HuH-7 (cell line): Measurements from ENCODE around the gene IP6K1.

Experiments
- DNase-seq: peaks from one replicate; pipeline ENCODE4 v3.0.0; 2011; ENCODE audit warnings: low spot score

IP6K1 gene

DNA sequence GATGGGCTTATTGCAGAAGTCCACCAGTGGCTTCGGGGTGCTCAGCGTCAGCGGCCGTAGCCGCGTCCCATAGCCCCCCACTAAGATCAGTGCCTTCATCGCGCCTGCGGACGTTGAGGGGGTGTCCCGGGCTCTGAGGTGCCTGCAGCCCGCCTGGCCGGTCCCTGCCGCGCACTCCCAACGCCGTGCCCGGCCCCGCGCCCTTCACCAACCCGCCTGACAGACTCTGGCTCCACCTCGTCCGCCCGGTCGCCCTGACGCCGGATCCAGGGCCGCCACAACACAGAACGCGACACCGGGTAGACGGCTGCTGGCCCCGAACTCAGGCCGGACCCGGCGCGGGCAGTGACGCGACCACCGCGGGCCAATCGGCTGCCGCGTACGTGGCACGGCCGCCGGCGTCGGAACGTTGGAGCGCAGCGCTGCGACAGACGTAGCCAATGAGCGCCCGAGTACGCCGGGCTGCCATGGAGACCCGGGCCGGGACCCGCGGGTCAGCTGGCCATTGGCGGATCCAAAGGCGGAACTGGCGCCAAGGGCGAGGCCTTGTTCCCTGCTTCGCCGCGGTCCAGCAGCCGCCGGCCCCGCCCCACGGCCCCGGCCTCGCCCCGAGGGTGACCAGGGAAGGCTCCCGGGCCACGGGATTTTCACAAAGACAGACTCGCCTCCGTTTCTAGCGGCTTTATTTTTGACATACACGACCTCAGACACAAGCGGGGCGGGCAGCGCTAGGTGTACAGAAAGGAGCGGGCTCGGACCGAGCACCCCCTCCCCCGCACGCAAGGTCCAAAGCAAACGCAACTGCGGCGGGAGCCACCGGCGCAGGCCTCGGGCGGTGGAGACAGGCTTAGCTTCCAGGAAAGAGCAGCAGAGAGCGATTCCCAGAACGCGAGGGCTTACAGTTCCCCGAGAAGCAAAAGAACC, 62.5 kb downstream of the IP6K1 start, which contains the start of gene GMPPB:
TSS of gene GMPPB (minus strand) at position 324 of the 924 bp plus-strand sequence. CDS start at position 99, 225 bp downstream.
- peak; percentile 98 for DNase-seq

DNA sequence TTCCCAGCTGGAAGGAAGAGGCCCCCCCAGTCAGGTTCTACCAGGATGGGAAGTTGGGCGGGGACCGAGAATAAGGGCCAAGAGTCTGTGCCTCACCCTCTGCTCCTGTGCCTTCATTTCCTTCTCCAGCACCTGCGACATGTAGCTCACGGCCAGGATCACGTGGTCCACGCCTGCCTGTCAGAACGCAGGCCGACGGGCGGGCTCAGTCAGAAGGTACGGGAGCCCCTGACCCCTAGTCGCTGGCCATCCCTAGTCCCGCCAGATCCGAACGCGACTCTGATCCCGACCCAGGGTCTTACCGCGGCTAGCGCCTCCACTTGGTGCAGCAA, 63.1 kb downstream of the IP6K1 start:
- peak; percentile 57 for DNase-seq

DNA sequence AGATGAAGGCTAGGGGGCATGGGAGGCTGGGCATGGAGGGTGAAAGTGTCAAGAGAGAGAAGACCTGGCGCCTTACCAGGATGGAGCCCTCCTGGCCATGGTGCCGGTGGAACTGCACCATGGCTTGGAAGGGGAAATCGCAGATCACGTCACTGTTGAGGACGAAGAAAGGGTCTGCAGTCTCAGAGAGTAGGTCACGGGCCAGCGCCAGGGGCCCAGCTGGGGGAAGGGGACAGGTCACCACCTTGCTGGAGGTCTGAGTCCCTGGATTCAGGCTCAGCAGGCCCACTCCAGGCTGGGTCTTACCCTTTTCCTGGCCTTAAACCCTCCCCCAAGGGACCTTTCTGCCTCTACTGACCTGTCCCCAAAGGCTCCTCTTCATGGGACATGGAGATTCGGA, 63.4 kb downstream of the IP6K1 start:
- DNase-seq = no peak

DNA sequence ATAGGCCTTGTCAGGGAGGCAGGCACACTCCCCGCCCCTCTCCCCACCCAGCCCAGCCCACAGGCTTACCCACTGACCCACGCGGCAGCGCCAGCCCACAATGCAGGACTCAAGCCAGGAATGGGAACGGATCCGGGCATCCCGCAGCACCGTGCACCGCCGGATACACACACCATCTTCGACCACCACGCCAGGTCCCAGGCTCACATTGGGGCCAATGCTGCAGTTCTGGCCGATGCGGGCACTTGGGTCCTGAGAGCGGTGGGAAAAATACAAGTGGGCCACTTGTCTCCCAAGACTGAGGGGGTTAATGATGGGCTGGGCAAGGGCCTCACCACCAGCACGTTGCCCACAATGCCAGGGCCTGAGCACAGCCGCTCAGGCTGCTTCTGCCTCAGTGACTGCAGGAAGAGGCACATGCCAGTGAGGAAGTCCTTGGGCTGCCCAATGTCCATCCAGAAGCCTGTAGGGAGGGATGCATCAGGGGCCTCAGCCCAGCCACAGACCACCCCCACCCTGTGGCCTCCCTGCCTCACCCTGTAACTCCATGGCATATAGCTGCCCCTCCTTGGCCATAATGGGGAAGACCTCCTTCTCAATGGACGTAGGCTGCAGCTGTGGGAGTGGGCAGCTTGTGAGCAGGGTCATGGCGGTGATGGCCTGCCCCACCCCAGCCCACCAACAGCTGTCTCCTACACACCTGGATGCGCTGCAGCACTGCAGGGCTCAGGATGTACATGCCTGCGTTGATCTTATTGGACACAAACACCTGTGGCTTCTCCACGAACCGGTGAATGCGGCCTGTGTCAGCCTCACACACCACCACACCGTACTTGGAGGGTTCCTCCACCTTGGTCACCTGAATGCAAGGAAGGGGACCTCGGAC, 64.2 kb downstream of the IP6K1 start:
- DNase-seq = no peak

GRCh38 chr3:49721596-49721895, 64.8 kb downstream of the IP6K1 start:
- DNase-seq = no peak

GRCh38 chr3:49720855-49721595, 65.3 kb downstream of the IP6K1 start:
- DNase-seq = no peak

DNA sequence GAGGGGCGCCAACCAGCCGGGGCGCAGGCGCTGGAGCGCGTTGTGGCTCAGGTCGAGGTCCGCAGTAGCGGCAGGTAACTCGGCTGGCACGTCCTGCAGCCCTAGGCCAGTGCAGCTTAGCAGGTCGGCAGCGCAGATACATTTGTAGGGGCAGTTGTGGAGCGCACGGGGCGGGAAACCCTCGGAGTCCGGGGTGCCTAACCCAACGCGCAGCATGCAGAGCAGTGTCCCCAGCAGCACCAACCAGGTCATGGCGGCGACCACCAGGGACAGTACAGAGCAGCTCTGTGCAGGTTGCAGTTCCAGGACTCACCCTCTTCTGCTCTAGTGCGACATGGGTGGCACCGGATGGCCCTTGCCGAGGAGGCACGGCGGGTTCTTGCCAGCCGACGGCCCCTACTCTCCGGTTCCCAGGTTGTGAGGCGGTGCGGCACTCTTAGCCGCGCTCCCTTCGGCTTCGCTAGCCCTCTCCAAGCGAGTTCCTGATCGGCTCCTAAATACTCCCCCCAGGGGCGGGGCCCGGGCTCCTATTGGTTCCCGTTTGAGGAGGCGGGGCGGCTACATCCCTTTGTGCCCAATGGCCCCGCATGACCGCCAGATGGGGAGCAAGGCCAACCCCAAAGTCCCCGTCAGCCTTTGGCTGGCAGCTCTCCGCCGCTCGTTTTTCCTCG, 67.0 kb downstream of the IP6K1 start, which contains the start of gene AMIGO3:
TSS of gene AMIGO3 (minus strand) at position 471 of the 671 bp plus-strand sequence. CDS start at position 252, 219 bp downstream.
- DNase-seq = no peak

DNA sequence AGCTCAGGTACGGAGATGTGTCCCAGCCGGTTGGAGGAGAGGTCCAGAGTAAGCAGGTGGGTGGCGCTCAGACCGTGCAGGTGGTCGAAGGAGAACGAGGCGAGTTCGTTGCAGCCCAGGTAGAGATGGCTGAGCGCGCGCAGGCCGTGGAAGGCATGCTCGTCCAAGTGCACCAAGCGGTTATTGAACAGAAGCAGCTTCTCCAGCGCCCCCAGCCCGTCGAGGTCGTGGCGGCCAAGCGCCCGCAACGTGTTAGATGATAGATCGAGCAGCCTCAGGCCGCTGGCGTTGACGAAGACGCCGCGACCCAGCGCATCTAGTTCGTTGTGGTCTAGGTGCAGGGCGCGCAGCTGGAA, 67.5 kb downstream of the IP6K1 start:
- no peak for DNase-seq

DNA sequence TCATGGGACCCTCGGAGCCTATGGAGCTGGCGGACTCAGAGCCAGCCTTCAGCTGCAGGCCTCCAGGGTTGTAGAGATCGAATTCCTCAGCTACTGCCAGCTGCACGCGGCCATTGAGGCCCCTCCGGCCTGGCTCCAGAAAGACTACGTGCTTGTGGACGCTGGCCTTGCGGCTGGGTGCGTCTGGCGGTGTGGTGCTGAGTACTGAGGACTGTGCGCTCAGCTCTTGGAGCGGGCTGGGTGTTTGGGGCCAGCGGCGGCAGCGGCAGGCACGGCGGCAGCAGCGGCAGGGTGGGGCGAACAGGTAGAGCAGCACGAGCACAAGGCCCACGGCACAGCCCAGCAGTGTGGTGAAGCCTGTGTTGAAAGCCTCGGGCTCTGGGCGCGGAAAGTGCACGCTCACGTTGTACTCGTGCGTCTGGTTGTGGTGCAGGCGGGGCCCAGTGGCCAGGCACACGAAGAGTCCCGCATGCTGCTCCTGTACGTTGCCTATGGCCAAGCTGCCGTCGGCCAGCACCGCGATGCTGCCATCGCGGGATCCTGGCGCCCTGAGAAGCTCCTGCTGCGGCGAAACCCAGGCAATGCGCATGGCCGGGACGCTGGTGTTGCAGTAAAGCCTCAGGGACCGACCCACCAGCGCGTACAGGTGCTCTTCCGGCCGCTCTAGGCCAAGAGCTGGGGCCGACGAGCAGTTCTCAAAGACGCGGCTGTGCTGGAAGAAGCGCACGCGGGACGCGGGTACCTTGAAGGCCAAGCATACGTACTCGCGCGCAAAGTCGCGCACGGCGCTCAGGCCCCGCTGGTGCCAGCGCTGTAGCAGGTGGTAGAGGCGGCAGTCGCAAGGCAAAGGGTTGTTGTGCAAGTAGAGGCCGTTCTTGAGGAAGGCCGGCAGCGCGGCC, 68.1 kb downstream of the IP6K1 start:
- DNase-seq = no peak

DNA sequence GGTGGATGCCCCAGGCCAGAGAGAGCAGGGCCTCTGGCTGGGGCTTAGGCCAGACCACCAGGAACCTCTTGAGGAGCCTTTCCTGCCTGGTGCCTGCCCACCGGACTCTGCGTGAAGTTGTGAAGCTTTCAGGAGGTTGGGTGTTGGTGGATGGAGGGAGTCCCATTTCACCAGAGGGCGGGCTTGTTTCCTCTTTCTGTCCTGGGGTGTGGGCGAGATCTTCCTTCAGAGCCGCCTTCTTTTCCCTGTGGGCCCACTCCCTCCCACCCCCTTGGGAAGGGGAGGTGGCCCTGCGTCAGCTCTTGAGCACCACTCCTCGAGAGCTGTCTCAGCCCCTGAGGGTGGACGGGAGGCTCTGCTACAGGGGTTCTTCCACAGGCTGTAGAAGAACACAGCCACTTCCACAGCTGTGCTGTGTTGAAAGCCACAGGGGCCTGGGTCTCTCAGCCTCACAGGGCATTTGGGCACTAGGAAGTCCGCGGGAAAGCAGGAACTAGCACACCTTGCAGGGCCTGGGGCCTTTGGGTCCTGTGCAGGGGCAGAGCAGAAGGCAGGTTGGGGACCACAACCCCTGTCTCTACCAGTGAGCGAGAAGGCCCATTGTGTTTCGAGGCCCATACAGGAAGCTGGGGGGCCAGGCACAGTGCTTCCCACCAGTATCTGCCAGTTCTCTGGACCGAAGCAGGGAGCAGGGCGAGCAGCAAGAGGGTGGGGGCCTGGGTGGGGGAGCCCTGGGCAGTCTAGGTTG, 69.0 kb downstream of the IP6K1 start:
- DNase-seq = no peak

- no peak for DNase-seq
Observed at GRCh38 chr3:49716691-49717210, 69.6 kb downstream of the IP6K1 start.

GRCh38 chr3:49716169-49716568, 70.2 kb downstream of the IP6K1 start:
- no peak for DNase-seq

- DNase-seq = no peak
Observed at GRCh38 chr3:49715611-49716121, 70.7 kb downstream of the IP6K1 start.

DNA sequence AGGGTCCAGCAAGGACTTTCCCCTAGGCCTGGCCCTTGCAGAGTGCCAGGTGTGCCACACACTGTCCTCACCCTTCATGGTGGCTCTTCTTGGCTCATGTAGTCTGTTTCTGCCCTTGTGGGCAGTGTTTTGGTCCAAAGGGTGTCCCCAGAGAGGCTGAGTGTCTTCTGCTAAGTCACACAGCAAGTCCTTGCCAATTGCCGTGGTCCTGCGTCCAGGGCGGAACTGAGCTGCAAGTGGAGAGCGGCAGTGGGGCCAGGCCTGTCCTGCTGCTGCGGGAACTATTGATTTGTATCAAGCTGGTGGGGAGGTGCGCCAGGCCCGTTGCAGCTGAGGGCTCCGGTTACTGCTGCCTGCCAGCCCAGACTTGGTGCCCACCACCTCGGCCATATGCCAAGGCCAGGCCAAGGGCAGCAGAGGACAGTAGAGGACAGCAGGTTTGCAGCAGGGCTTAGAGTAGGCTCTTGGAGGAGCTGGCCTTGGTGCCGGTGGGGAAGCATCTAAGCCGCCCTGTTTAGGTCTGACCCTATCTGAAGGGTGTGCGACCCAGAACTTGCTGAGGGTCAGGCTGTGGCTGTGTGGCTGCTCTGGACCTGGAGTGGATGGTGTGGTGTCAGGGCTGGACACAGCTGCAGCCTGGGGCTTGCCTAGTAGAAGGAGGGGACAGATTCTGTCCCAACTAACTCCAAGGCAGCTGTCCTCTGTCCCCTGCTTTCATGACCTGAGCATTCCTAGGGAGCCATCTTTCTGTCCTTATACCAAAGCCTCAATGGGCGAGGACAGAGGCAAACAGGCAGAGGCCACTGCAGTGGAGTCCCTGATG, 71.4 kb downstream of the IP6K1 start:
- no peak for DNase-seq

- no peak for DNase-seq
Observed at GRCh38 chr3:49713336-49714105, 72.8 kb downstream of the IP6K1 start.

DNA sequence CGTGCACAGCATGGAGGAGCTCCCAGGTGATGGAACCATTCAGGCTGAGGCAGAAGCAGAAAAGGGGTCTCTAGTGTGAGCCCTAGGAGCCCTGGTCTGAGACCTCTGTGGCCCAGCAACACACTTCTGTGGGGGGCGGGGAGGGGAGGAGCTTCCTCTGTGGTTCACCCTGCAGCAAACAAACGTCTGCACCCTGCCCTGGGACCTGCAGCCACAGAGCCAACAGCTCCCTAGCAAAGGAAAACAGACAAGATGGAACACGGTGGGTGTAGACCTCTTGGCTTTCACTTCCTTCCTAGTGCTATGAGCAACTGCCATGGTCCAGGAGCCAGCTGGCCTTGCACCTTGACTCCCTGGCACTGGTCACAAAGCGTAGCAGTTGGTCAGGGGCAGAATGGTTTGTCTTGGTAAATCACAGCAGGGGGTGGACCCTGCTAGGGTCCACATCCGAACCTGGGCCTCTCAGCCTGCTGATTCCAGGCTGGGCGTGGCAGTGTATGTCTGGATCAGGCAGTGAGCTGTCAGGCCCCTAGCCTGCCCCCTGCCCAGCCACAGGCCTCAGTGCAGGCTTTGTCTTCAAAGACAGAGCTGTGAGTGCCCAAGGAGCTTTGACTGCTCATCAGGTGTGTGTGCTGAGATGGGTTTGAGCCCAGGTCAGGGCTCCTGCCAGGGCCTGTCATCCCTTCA, 73.6 kb downstream of the IP6K1 start:
- no peak for DNase-seq

- DNase-seq = no peak
Observed at GRCh38 chr3:49712166-49712565, 74.2 kb downstream of the IP6K1 start.
